ENCODE data around the gene HES6.
"Not testable (repeated sequence)": the region's sequence is repeated elsewhere in the genome, so short reads cannot be mapped to it uniquely, and the experiment has no call there.

Gene HES6

GRCh38 chr2:238239863-238240756 lies at the start of gene HES6:
TSS of gene HES6 (minus strand) at chr2:238240038. CDS start at chr2:238239905, 133 bp downstream.
- peak; percentile 96 for DNase-seq (ENCODE audit: low spot score)

- DNase-seq (ENCODE audit: low spot score) = no peak
These were observed 49.7 kb upstream of the HES6 start for GRCh38 chr2:238289574-238289973.

- peak; percentile 95 for DNase-seq (ENCODE audit: low spot score)
These were observed 49.1 kb upstream of the HES6 start for GRCh38 chr2:238288650-238289573.

- DNase-seq (ENCODE audit: low spot score) = peak; percentile 61
These were observed 48.2 kb upstream of the HES6 start, which contains the start of gene PER2 for GRCh38 chr2:238287737-238288649. TSS of gene PER2 (minus strand) at chr2:238288610. CDS start at chr2:238277936, 10,674 bp downstream.

- no peak for DNase-seq (ENCODE audit: low spot score)
These were observed 47.3 kb upstream of the HES6 start for GRCh38 chr2:238286987-238287736.

GRCh38 chr2:238286551-238286950 lies 46.7 kb upstream of the HES6 start:
- DNase-seq (ENCODE audit: low spot score) = no peak

GRCh38 chr2:238286095-238286494 lies 46.3 kb upstream of the HES6 start:
- no peak for DNase-seq (ENCODE audit: low spot score)

GRCh38 chr2:238285653-238286082 lies 45.8 kb upstream of the HES6 start:
- no peak for DNase-seq (ENCODE audit: low spot score)

- no peak for DNase-seq (ENCODE audit: low spot score)
These were observed 45.1 kb upstream of the HES6 start for GRCh38 chr2:238284802-238285515.

- no peak for DNase-seq (ENCODE audit: low spot score)
These were observed 43.3 kb upstream of the HES6 start for GRCh38 chr2:238282861-238283738.

- no peak for DNase-seq (ENCODE audit: low spot score)
These were observed 42.1 kb upstream of the HES6 start for GRCh38 chr2:238281826-238282480.

- DNase-seq (ENCODE audit: low spot score) = no peak
These were observed 40.4 kb upstream of the HES6 start for GRCh38 chr2:238280083-238280825.

- no peak for DNase-seq (ENCODE audit: low spot score)
These were observed 39.5 kb upstream of the HES6 start for GRCh38 chr2:238279324-238279682.

GRCh38 chr2:238278626-238279323 lies 38.9 kb upstream of the HES6 start:
- DNase-seq (ENCODE audit: low spot score) = no peak

- no peak for DNase-seq (ENCODE audit: low spot score)
These were observed 37.9 kb upstream of the HES6 start for GRCh38 chr2:238277695-238278094.

GRCh38 chr2:238274152-238274865 lies 34.5 kb upstream of the HES6 start:
- DNase-seq (ENCODE audit: low spot score) = no peak

- DNase-seq (ENCODE audit: low spot score) = not testable (repeated sequence)
These were observed 33.6 kb upstream of the HES6 start for GRCh38 chr2:238273433-238273832.
